SW 1271 (cell line): Measurements from ENCODE around the gene TRAF7.
A peak's percentile ranks its signal among the peaks of the same experiment; 100 is the strongest.

ENCODE experiments used
- DNase-seq, 2 experiments: peaks; one replicate each; lab custom pipeline; 2025; lab: John Stamatoyannopoulos, UW

TRAF7 gene

DNA sequence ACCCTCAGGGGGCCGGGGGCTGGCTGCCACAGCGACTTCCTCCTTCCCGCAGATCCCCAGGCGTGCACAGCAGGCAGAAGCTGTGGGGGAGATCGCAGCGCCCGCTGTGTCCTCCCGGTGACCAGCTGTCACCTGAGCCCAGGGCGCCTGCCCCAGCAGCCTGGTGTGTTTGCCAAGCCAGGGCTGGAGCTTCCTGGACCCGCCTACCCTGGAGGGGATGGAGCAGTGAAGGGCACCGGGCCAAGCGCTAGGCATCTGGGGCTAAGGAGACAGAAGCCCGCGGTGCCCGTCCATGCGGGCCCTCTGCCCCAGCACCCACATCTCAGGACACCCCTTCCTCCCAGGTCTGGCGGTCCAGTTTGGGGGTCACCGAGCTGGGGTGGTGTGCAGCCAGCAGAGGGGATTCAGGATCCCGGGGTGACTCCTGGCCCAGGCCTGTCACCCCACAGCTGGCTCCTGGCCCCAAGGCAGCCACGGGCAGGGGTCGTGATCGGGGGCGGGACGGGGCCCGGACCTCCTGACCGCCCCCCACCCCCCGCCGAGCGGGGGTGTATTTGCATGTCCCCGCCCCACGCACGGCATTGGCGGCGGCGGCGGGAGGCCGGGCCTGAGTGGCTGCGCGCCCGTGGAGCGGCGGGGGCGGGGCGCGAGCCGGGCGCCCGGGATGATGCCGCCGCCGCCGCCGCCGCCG is 7.5 kb upstream of the TRAF7 start, which contains the start of gene RAB26:
Gene RAB26 (plus strand): TSS at position 645 of the 691 bp plus-strand sequence. CDS start 159 bp downstream, outside the sequence.
- DNase-seq, result peak in 1 of 2 experiments; percentile 25

DNA sequence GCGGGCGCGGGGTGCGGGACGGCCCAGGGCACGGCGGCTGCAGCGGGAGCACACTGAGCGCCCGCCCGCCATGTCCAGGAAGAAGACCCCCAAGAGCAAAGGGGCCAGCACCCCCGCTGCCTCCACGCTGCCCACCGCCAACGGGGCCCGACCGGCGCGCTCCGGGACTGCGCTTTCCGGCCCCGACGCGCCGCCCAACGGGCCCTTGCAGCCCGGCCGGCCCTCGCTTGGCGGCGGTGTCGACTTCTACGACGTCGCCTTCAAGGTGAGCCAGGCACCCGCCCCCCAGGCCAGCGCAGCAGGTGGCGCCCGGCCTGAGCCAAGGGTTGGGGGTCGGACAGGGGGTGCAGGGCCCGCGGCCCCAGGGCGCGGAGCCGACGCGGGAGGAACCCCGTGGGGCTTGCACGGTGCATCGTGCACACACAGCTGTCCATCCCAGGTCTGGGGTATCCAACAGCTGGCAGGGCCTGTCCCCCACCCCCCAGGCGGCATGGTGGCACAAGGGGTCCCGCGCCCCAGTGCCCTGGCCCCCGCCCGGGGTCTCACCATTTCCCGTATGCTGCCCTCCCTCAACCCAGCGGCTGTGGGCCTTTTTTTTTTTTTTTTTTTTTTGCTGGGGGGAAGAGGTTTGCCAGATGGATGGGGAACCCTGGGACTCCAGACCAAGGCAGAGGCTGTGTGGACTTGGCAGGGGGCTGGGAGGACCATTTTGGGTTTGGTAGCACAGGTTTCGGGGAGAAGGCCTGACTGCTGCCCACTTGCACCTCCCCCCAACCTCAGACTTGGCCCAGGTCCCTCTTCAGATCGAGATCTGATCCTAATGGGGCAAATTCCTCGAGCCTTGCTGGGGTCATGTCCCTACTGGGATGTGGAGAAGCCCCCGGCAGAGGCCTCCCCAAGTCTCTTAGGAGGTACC is 6.6 kb upstream of the TRAF7 start:
- DNase-seq, result no peak

DNA sequence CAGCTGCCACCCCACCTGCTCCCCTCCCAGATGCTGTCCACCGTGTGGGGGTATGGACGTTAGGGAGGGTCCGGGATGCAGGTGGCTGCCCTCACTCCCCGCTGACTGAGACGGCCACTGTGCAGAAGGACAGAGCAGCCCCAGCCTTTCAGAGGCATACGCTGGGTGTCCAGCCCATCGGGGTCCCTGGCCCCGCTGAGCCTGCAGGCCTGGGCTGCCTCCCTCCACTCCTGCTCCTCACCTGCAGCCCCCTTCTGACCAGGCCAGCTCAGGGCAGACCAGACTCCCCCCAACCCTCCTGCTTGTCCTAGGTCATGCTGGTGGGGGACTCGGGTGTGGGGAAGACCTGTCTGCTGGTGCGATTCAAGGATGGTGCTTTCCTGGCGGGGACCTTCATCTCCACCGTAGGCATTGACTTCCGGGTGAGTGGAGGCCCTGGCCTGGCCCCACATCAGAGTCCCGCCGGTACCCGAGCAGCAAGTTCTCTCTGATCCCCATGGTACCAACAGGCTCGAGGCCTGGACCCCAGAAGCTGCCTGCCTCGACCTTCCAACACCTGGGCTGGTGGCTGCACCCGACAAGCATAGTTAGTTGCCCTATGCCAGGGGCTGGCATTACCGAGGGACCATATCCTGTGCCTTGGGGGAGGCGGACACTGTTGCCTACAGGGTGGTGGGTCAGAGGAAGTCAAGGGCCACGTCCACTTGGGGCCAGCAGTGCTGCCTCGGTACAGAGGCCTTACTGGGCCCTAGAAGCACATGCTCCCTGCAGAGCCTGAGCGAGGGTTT is 5.8 kb upstream of the TRAF7 start:
- DNase-seq, result no peak

DNA sequence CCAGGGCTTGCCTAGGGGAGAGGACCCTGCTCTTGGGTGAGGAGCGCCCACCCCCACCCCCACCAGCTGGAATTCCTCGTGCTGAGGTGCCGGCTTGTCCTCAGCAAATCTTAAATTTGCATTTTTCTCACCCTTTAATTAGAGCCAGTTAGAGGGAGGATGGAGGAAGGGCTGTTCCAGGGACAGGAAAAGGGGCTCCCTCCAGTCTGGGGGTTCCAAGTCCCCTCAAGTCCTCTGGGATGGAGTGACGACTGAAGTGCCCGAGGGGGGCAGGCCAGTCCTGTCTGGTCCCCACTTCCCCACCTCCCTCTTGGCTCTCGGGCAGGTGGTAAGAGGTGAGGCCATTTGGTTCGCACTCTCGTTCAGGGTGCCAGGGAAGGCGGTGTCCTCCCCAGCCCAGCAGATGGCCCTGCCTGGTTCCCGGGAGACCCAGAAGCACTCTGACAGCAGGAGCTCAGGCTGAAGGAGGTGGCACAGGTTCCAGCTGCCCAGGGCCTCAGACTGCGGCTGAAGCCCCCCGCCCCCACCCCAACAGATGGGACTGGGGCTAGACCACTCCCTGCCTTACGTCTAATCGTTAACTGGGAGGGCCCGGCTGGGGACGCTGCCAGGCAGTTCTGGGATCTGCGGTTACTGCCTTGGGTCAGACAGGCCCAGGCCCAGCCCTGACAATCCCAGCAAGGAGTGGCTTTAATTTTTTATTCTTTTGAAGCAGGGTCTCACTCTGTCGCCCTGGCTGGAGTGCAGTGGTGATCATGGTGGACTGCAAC is 5.0 kb upstream of the TRAF7 start:
- DNase-seq, result no peak

DNA sequence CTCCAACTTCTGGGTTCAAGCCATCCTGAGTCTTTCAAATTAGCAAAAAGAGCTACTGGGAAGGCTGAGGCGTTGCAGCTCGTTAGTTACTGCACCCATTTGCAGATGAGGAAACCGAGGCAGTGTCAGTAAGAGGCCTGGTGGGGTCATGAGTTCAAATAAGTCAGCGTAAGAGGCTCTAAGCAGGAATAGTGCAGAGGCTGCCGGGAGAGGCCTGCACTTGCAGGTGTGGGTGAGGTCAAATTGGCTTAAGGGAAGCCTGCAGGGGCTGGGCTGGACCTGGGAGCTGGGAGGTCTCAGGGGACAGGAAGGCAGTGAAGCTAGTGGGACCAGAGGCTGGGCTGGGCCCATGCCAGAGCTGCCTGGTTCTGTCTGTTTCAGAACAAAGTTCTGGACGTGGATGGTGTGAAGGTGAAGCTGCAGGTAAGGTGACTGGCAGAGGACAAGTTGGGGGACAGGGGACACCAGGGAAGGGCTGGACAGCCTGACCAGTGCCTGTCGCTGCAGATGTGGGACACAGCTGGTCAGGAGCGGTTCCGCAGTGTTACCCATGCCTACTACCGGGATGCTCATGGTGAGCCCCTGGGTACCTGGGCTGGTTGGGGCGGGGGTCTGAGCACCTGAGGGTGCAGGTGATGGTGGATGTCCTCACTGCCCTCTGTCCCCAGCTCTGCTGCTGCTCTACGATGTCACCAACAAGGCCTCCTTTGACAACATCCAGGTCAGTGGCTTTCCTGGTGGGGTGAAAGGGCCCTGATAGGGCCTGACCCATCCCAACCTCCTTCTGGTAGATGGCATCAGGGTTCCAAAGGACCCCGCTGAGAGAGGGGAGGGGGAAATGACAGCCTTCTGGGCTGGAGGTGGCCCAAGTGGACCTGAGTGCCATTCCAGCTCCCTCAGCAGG is 4.1 kb upstream of the TRAF7 start:
- no peak for DNase-seq

DNA sequence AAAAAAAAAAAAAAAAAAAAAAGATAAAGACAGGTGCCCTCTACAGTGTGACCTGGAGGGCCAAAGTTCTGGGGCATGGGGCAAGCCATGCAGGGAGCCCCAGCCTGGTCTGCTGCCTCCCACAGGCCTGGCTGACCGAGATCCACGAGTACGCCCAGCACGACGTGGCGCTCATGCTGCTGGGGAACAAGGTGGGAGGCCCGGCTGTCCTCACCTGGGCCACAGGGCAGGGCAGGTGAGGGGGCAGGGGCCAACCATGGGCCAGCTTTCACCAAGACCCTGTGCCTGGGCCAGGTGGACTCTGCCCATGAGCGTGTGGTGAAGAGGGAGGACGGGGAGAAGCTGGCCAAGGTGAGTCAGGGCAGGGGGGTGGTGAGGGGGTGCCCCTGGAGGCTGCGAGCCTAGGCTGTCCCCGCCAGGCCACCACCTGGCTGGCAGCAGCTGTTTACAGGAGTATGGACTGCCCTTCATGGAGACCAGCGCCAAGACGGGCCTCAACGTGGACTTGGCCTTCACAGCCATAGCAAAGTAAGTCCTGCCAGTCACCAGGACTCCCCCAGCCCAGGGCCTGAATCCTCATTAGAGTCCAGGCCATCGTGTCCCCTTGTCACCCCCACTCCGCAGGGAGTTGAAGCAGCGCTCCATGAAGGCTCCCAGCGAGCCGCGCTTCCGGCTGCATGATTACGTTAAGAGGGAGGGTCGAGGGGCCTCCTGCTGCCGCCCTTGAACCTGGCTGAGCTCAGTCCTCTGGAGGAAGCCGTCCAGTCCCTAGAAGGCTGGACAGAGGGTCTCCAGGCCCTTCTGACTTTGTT is 2.7 kb upstream of the TRAF7 start:
- DNase-seq, result no peak

DNA sequence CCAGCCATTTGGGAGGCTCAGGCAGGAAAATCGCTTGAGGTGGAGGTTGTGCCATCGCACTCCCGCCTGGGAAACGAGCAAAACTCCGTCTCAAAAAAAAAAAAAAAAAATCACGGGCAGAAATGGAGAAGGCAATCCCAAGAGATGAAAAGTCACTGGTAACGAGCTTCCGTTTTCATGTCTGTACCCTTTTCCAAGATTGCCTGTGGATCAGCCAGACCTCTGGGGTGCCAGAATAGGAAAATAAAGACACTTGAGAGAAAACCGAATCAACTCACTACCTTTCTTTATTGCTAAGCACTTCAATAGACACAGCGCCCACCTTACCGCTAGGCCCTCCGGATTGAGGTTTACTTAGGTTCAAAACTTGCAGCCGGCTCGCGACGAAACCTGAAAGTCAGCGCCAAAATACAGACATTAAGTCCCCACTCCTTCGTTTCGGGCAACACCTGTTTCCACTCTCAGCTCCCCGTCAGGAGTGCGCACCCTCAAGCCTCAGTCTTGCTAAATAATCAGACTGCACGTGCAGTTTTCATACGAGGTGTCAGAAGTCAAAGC is 970 bp upstream of the TRAF7 start:
- no peak for DNase-seq

DNA sequence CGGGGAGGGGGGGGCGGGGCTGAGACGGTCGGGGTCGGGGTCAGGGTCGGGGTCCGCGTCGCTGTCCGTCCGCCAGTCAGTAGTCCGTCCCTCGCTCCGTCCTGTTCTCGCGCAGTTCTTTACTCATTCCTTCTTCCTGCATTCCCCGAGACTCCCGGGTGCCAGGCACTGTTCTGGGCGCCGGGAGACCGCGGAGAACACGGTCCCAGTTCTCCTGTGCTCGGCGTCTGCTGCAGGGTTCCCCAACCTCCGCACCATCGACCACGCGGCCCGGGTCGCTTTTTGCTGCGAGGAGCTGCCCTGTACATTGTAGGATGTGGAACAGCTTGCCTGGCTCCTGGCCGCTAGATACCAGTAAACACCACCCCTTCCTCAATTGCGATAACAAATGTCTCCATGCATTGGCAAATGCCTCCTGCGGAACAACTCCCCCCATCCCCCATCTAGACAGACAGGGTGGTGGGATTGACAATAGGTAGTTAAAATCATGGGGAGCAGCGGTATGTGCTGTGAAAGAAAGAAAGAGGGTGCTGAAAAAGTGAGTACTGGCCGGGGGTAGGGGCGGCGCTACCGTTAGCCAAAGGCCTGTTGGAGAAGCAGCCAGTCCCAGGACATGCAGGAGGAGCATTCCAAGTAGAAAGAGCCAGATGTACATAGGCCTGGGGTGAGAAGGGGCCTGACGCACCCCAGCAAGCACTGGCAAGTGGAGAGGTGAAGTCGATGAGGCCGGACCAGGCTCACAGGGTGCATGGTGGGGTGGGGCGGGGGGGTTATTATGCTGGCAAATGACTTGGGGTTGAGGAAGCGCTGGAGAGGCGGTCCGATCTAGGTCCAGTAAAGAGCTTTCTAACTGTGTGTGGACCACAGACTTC is 631 bp downstream of the TRAF7 start:
- no peak for DNase-seq

DNA sequence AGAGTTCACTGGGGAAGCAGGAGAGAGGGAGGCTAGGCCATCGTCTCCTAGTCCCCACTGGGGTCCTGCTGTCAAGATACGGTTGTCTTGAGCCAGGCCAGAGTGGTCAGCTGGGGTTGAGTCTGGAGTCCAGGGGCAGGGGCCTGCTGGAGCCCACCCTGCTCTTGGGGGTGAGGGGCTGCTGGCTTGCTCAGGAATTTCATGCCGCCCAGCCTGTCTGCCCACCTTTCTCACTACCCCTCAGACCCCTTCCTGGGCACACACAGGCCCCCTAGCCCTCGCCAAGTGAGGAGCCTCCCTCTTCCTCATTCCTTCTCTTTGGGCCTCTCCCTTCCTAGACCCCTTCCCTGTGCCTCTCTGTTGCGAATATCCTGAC is 1.3 kb downstream of the TRAF7 start:
- DNase-seq, result no peak

DNA sequence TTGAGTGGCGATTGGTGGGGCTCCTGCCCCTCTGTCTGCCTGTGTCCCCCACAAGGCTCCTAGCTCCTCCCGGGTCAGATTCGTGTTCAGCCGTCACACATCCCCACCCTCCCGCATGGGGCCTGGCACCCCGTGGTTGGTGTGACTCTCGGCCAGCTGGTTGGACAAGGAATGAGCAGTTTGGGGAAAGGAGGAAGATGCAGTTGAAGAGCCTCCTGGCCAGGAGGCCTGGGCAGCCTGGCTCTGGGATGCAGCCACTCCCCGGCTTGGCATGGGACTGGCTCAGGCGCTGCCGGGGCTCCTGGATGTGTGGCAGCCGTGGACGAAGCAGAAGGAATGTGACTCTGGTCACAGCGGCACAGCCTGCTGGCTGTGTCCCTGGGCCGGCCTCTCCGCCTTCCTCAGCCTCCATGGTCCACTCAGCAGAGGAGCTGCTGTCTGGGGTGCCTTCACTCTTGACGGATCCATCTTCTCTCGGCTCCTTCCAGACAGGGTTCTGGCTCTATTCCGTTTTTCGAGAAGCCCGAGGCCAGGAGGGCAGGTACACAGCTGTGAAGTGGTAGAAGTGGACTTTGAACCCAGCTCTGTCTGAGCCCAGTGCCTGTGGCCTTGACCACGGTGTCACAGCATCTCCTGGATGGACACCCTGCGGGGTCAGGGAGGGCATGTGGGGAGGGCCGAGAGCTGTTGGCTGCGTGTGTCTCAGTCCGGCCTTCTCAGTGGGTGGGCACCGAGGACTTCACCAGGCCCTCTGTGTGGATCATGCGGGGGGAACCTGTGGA is 2.1 kb downstream of the TRAF7 start:
- no peak for DNase-seq

DNA sequence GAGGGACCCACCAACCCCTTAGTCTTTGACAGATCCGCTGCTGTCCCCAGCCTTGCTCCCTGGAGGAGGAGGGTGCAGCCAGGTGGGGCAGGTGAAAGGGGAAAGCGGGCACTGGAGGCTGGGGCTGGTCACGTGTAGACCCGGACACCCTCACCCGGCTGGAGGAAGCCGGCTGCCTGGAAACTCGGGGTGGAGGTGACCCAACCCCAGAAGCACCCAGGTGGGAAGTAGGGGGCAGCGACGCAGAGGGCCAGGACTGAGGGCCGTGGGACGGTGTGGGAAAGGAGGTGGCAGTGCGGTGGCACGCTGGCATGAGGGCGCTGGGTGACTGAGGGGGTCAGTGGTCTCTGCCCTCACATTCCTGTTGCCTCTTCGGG is 2.7 kb downstream of the TRAF7 start:
- DNase-seq, result no peak

DNA sequence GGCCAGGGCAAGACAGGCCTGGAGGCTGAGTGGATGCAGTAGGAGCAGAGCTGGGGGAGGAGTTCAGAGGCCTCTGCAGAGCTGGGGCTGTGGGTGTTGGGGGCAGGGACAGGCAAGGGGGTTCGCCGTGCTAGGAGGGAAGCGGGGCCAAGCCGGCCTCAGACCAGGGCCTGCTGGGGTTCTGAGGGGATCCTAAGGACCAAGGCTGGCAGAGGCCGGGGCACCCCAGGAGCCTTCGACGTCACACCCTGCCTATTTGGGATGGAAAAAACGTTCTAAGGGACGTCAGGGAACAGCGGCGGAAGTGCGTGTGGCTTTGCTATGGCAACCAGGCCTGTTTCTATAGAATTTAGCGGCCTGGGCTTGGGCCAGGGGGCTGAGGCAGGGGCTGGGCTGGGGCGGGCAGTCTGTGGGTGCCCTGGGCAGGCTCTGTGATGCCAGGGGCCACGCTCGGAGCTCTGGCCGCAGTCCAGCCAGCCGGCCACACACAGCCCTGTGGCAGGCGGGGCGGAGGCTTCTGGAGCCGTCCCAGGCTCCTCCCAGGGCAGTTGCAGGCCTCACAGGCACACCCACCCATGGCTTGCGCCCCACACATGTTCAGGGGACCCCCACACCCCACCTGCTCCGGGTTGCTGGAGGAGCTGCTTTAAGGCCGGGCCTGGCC is 3.7 kb downstream of the TRAF7 start:
- DNase-seq, result no peak

DNA sequence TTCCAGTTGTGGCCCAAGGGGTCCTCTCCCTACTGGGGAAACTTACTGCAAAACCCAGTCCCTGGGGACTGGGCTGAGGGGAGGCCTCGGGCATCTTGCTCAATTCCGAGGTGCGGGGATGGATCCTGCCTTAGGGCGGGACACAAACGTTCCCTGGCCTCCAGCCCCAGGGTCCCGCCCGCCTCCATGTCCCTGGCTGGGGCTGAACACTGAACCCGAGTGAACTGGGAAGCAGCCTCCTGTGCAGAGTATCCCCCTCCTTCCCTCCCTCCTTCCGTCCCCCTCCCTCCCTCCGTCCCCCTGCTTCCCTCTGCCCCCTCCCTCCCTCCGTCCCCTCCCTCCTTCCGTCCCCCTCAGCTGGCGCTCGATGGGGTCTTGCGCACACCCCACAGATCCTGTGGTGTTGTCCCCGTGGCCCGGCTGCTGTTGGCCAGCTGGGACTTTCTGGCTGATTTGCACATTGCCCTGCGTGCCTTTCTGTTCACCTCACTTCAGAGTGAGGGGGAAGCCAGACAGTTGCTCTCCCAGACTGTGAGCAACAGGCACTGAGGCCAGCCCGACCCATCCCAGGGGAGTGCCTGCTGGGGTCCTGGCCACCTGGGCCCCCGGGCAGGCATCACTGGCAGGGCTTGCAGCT is 5.5 kb downstream of the TRAF7 start:
- DNase-seq, result no peak

DNA sequence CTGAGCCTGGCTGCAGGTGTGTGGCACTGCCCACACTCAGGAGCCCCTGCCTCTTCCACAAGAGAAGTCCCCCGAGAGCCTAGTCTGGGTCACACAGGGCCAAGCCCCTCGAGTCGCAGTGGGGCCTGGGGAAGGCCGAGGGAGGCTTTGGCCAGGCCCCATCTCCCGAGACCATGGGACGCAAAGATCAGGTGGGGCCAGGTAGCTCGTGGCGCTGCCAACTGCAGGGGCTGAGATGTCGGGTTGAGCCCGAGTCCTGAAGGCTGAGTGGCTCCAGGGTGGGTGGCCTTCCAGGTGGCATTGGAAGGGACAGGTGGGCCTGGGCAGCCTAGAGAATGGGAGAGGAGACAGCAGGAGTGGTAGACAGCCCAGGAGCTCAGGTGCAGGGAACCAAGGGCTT is 6.3 kb downstream of the TRAF7 start:
- no peak for DNase-seq

DNA sequence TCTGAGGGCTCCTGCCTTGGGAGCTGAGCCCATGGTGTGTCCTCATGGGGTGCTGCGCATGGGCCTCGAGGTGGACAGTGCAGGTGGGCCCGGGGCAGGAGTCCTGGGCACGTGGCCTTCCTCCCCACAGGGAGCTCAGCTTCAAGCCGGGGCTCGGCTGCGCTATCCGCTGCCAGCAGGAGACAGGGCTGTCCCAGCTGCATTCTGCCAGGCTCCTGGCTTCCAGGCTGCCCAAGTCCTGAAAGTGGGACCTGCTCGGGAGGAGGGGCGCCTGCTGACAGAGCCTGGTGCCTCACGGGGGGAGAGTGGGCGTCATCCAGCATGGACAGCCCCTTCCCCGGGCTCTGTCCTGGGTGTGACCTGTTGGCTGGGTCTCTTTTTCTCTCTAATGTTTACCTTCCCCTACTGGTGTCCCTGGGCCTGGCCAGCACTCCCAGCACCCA is 7.1 kb downstream of the TRAF7 start:
- no peak for DNase-seq

DNA sequence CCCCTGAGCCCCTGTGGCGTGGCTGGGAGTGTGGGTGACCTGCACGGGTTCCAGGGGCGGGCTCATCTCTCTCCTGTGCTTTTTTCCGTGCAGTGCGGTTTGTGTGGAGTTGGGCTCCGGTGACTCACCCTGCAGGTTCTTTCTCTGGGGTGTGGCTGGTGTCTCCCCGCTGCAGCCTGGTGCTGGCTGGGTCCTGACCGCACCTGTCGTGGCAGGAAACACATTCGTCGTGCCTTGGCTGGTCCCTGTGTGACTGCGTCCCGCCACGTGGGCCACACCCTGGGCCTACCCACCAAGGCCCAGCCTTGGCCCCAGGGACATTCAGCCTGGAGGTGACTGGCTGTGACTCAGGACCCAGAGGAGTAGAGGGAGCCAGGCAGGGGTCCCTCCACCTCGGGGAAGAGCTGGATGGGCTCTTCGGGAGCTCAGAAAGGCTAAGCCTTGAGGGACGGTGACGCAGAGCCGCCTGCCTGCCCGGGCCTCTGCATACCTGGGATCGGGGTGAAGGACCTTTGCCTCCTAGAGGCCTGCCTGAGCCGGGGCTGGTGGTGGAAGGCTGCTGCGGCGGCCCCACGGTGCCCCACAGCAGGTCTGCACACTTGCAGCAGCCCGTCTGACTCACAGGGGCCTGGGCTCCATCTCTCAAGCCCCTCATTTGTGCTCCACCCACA is 7.8 kb downstream of the TRAF7 start:
- no peak for DNase-seq
